BLaER1 treated with 17β-estradiol and CSF1 and Interleukin-3, amounts not matched to agents 10 nM and 100 nM (cell line): Measurements from ENCODE around the gene TTC17.

Source experiments
- H3K27ac ChIP-seq, 11 experiments: shearing (Covaris generic); formaldehyde crosslinking; 2 replicates each; pipeline ENCODE4 v1.8.1; 2022
- H3K27me3 ChIP-seq, 11 experiments: shearing (Covaris generic); formaldehyde crosslinking; 2 replicates each; pipeline ENCODE4 v1.8.1; 2022
- H3K36me3 ChIP-seq, 11 experiments: shearing (Covaris generic); formaldehyde crosslinking; 2 replicates each; pipeline ENCODE4 v1.8.1; 2022
- H3K4me1 ChIP-seq, 10 experiments: shearing (Covaris generic); formaldehyde crosslinking; 2 replicates each; pipeline ENCODE4 v1.8.1; 2022
- H3K4me2 ChIP-seq, 11 experiments: shearing (Covaris generic); formaldehyde crosslinking; 2 replicates each; pipeline ENCODE4 v1.8.1; 2022
- H3K4me3 ChIP-seq, 10 experiments: shearing (Covaris generic); formaldehyde crosslinking; 2 replicates each; pipeline ENCODE4 v1.8.1; 2022
- H3K9ac ChIP-seq, 11 experiments: shearing (Covaris generic); formaldehyde crosslinking; 2 replicates each; pipeline ENCODE4 v1.8.1; 2022
- H3K9me3 ChIP-seq, 11 experiments: shearing (Covaris generic); formaldehyde crosslinking; replicated peaks in 1 of 11; 2 replicates each; pipeline ENCODE4 v1.8.1; 2022
- H4K20me1 ChIP-seq, 11 experiments: shearing (Covaris generic); formaldehyde crosslinking; 2 replicates each; pipeline ENCODE4 v1.8.1; 2022
- Cebpa-rat ChIP-seq, 11 experiments: shearing (Covaris generic); IDR thresholded peaks; 2 replicates each; pipeline ENCODE4 v1.8.1; 2022

Gene TTC17

GRCh38 chr11:43354311-43354710 lies 4.4 kb upstream of the TTC17 start:
- Histone ChIP-seq H3K9me3 (no peaks in the 10 kb centered on the region), H3K27ac (no peak overlapping the region), H3K27me3 (no peaks in the 10 kb centered on the region), H3K4me2 (no peak overlapping the region), H4K20me1 (peaks cover 0 to under 1% (median 0%) of the 10 kb centered on the region in 11 experiments; a peak in 2 of 22 replicates), H3K4me1 (peaks cover 4 to 15% (median 8%) of the 10 kb centered on the region in 10 experiments; a peak in 16 of 20 replicates), H3K36me3 (no peaks in the 10 kb centered on the region), H3K9ac (no peak overlapping the region), H3K4me3 (no peak overlapping the region)
- TF ChIP-seq Cebpa-rat (IDR thresholded peaks at IDR 0.05), result no peak

GRCh38 chr11:43356336-43356735 lies 2.4 kb upstream of the TTC17 start:
- Histone ChIP-seq H3K9me3 (no peaks in the 10 kb centered on the region), H3K36me3 (peaks cover 0 to 3% (median 0%) of the 10 kb centered on the region in 11 experiments; a peak in 1 of 22 replicates), H3K4me1 (peaks cover 22 to 32% (median 24%) of the 10 kb centered on the region in 10 experiments), H3K27me3 (no peaks in the 10 kb centered on the region), H3K4me2 (no peak overlapping the region), H3K27ac (no peak overlapping the region), H4K20me1 (peaks cover 6 to 21% (median 17%) of the 10 kb centered on the region in 11 experiments; a peak in 17 of 22 replicates), H3K4me3 (no peak overlapping the region), H3K9ac (no peak overlapping the region)
- TF ChIP-seq Cebpa-rat (IDR thresholded peaks at IDR 0.05), result no peak

- Histone ChIP-seq H3K9ac (peak overlapping the region; percentile 94 to 99 (median 97)), H3K9me3 (no peaks in the 10 kb centered on the region), H3K4me1 (peaks cover 22 to 36% (median 26%) of the 10 kb centered on the region in 10 experiments), H3K4me3 (peak overlapping the region; percentile 76 to 97 (median 88)), H3K4me2 (peak overlapping the region; percentile 61 to 84 (median 77)), H4K20me1 (peaks cover 21 to 41% (median 37%) of the 10 kb centered on the region in 11 experiments), H3K27me3 (no peaks in the 10 kb centered on the region), H3K27ac (peak overlapping the region; percentile 95 to 99 (median 97)), H3K36me3 (peaks cover 8 to 20% (median 11%) of the 10 kb centered on the region in 11 experiments; a peak in 21 of 22 replicates)
- no peak for TF ChIP-seq Cebpa-rat (IDR thresholded peaks at IDR 0.05)
Measured at GRCh38 chr11:43358279-43358800, 380 bp upstream of the TTC17 start.

- Histone ChIP-seq H3K9me3 (no peaks in the 10 kb centered on the region), H3K9ac (peak overlapping the region; percentile 94 to 99 (median 97)), H3K27ac (peak overlapping the region; percentile 95 to 99 (median 97)), H4K20me1 (peaks cover 29 to 51% (median 48%) of the 10 kb centered on the region in 11 experiments), H3K4me1 (peaks cover 22 to 36% (median 26%) of the 10 kb centered on the region in 10 experiments), H3K36me3 (peaks cover 15 to 31% (median 21%) of the 10 kb centered on the region in 11 experiments), H3K27me3 (no peaks in the 10 kb centered on the region), H3K4me2 (peak overlapping the region; percentile 78 to 95 (median 89)), H3K4me3 (peak overlapping the region; percentile 76 to 97 (median 88))
- TF ChIP-seq Cebpa-rat (IDR thresholded peaks at IDR 0.05), result no peak
Measured at GRCh38 chr11:43359422-43359818, 700 bp downstream of the TTC17 start.

- Histone ChIP-seq H3K27ac (peak overlapping the region in 10 of 11 experiments; percentile 95 to 99 (median 96); a peak in 17 of 22 replicates), H3K9ac (peak overlapping the region in 10 of 11 experiments; percentile 94 to 99 (median 96); a peak in 19 of 22 replicates), H3K4me1 (peaks cover 22 to 36% (median 26%) of the 10 kb centered on the region in 10 experiments), H3K36me3 (peaks cover 26 to 42% (median 31%) of the 10 kb centered on the region in 11 experiments), H4K20me1 (peaks cover 37 to 62% (median 58%) of the 10 kb centered on the region in 11 experiments), H3K4me2 (peak overlapping the region; percentile 78 to 95 (median 89)), H3K4me3 (peak overlapping the region; percentile 76 to 97 (median 88)), H3K27me3 (no peaks in the 10 kb centered on the region), H3K9me3 (no peaks in the 10 kb centered on the region)
- TF ChIP-seq Cebpa-rat (IDR thresholded peaks at IDR 0.05), result no peak
Measured at GRCh38 chr11:43360361-43361032, 1.8 kb downstream of the TTC17 start.

GRCh38 chr11:43366677-43367076 lies 8.0 kb downstream of the TTC17 start:
- H3K27me3 ChIP-seq, result no peaks in the 10 kb centered on the region
- H4K20me1 ChIP-seq, result peaks cover 76 to 100% (median 98%) of the 10 kb centered on the region in 11 experiments
- peaks cover 0 to 37% (median 0%) of the 10 kb centered on the region in 10 experiments; a peak in 6 of 20 replicates for H3K4me1 ChIP-seq
- H3K4me3 ChIP-seq, result no peak overlapping the region
- H3K27ac ChIP-seq, result no peak overlapping the region
- no peaks in the 10 kb centered on the region for H3K9me3 ChIP-seq
- H3K36me3 ChIP-seq, result peaks cover 56 to 97% (median 68%) of the 10 kb centered on the region in 11 experiments
- H3K9ac ChIP-seq, result no peak overlapping the region
- TF ChIP-seq Cebpa-rat (IDR thresholded peaks at IDR 0.05), result no peak
- peak overlapping the region in 3 of 11 experiments; percentile 8 to 24 (median 21); a peak in 3 of 22 replicates for H3K4me2 ChIP-seq

GRCh38 chr11:43367382-43368178 lies 8.9 kb downstream of the TTC17 start:
- peak overlapping the region in 2 of 11 experiments; percentile 8 to 21; a peak in 3 of 22 replicates for H3K4me2 ChIP-seq
- H3K36me3 ChIP-seq, result peaks cover 60 to 97% (median 71%) of the 10 kb centered on the region in 11 experiments
- TF ChIP-seq Cebpa-rat (IDR thresholded peaks at IDR 0.05), result no peak
- no peaks in the 10 kb centered on the region for H3K9me3 ChIP-seq
- H3K4me3 ChIP-seq, result no peak overlapping the region
- H3K4me1 ChIP-seq, result peaks cover 0 to 33% (median 0%) of the 10 kb centered on the region in 10 experiments; a peak in 6 of 20 replicates
- peaks cover 74 to 100% (median 98%) of the 10 kb centered on the region in 11 experiments for H4K20me1 ChIP-seq
- H3K27me3 ChIP-seq, result no peaks in the 10 kb centered on the region
- no peak overlapping the region for H3K9ac ChIP-seq
- H3K27ac ChIP-seq, result no peak overlapping the region

- Histone ChIP-seq H3K4me1 (no peaks in the 10 kb centered on the region), H3K27ac (no peak overlapping the region), H3K9me3 (no peaks in the 10 kb centered on the region), H3K4me2 (no peak overlapping the region), H4K20me1 (peaks cover 20 to 89% (median 67%) of the 10 kb centered on the region in 11 experiments; a peak in 21 of 22 replicates), H3K27me3 (no peaks in the 10 kb centered on the region), H3K4me3 (no peak overlapping the region), H3K36me3 (peaks cover 41 to 94% (median 63%) of the 10 kb centered on the region in 11 experiments), H3K9ac (no peak overlapping the region)
- TF ChIP-seq Cebpa-rat (IDR thresholded peaks at IDR 0.05), result no peak
Measured at GRCh38 chr11:43376065-43376464, 17.3 kb downstream of the TTC17 start.
